ENCODE measurements around the gene CHD9.

The CHD9 gene

DNA sequence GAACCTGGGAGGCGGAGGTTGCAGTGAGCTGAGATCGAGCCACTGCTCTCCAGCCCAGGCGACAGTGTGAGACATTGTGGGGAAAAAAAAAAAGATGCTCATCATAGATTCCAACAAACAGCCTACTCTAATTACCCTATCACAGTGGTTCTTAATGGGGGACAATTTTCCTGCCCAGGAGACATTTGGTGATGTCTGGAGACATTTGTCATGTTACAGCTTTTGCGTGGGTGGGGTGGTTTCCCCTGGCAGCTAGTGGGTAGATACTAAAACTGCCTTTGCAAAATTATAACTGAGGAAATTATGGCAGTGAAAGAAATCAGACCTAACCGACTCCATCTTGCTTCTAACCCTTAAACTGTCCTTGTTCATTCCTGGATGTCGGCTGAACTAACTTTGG is 287.0 kb downstream of the CHD9 start:
- H3K27ac ChIP-seq (ENCODE audit: low read depth, low read length), result no peak overlapping the region
- WGBS, result 97% methylated on average over 5 of the region's 6 CpGs
- H3K4me3 ChIP-seq (ENCODE audit: low read length), result no peak overlapping the region

GRCh38 chr16:53355064-53355463 is 300.3 kb downstream of the CHD9 start:
- Histone ChIP-seq H3K27me3 (ENCODE audit: insufficient read depth, low read length) (no peaks in the 10 kb centered on the region), H3K4me3 (ENCODE audit: low read length) (no peak overlapping the region), H3K4me1 (ENCODE audit: insufficient read depth, low read length) (no peaks in the 10 kb centered on the region), H3K36me3 (ENCODE audit: insufficient read depth, low read length) (no peaks in the 10 kb centered on the region), H3K27ac (ENCODE audit: low read depth, low read length) (no peak overlapping the region), H3K9me3 (ENCODE audit: insufficient read depth, low read depth, low read length) (peaks cover 5% of the 10 kb centered on the region), H3K9ac (ENCODE audit: low read depth, low read length) (no peak overlapping the region)
- 96% methylated on average over 11 of the region's 11 CpGs for WGBS

More for the DNA sequence above, 287.0 kb downstream of the CHD9 start:
- Histone ChIP-seq H3K9ac (ENCODE audit: low read depth, low read length) (no peak overlapping the region), H3K9me3 (ENCODE audit: insufficient read depth, low read depth, low read length) (no peaks in the 10 kb centered on the region), H3K36me3 (ENCODE audit: insufficient read depth, low read length) (no peaks in the 10 kb centered on the region), H3K4me1 (ENCODE audit: insufficient read depth, low read length) (no peaks in the 10 kb centered on the region), H3K27me3 (ENCODE audit: insufficient read depth, low read length) (no peaks in the 10 kb centered on the region)

DNA sequence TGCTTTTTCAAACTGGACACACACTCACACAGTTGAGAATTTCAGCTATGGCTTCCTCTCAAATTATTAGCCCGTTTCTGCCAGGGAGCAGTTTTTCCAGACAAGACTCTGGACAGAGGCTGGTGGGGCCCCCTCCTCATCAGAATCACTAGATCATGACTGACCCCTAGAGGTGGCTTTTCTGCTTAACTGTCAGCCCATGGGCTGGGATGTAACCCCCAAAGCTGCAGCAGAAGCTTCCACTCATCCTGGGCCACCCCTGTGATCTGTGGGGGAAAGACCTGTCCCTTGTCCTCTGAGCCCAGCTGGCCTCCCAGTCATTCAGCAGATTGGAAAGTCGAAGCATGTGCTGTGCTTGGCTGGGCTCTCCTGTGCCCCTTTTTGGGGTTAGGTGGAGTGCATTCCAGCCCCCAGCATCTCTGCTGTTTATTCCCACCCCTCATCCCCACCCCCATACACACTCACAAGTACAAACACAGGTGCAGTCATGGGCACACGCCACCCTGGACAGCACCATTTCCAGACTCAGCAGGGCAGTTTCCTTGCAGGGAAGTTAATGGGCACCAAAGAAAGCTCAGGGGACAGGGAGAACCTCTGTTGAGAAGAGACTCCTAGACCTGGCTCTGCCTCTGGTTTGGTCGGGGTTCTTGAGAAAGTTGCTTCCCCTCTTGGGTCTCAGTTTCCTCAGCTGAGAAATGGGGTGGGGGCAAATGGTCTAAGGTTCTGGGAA is 301.9 kb downstream of the CHD9 start:
- no peaks in the 10 kb centered on the region for H3K27me3 ChIP-seq (ENCODE audit: insufficient read depth, low read length)
- 77% methylated on average over 4 of the region's 4 CpGs for WGBS
- no peaks in the 10 kb centered on the region for H3K4me1 ChIP-seq (ENCODE audit: insufficient read depth, low read length)
- no peak overlapping the region for H3K27ac ChIP-seq (ENCODE audit: low read depth, low read length)
- no peak overlapping the region for H3K4me3 ChIP-seq (ENCODE audit: low read length)
- no peak overlapping the region for H3K9ac ChIP-seq (ENCODE audit: low read depth, low read length)
- no peaks in the 10 kb centered on the region for H3K9me3 ChIP-seq (ENCODE audit: insufficient read depth, low read depth, low read length)
- no peaks in the 10 kb centered on the region for H3K36me3 ChIP-seq (ENCODE audit: insufficient read depth, low read length)

DNA sequence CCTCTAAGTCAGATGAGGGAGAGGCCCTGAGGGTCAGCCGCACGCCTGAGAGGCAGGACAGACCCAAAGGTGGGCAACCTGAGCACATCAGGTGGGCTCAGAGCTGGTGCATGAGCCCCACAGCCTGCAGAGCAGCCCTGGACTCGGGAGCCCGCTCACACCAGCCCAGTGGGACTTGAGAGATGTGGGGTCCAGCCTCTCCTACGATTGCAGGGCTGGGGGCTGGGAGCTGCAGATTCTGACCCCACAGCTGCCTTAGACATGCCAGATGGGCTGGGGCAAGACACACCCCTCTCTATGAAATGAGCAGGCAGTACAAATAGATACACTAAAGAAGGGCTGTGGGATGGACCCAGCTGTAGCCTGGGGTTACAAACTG is 302.4 kb downstream of the CHD9 start:
- Histone ChIP-seq H3K27me3 (ENCODE audit: insufficient read depth, low read length) (no peaks in the 10 kb centered on the region), H3K27ac (ENCODE audit: low read depth, low read length) (no peak overlapping the region), H3K4me3 (ENCODE audit: low read length) (no peak overlapping the region), H3K4me1 (ENCODE audit: insufficient read depth, low read length) (no peaks in the 10 kb centered on the region), H3K9me3 (ENCODE audit: insufficient read depth, low read depth, low read length) (no peaks in the 10 kb centered on the region), H3K9ac (ENCODE audit: low read depth, low read length) (no peak overlapping the region), H3K36me3 (ENCODE audit: insufficient read depth, low read length) (no peaks in the 10 kb centered on the region)
- 93% methylated on average over 5 of the region's 5 CpGs for WGBS

DNA sequence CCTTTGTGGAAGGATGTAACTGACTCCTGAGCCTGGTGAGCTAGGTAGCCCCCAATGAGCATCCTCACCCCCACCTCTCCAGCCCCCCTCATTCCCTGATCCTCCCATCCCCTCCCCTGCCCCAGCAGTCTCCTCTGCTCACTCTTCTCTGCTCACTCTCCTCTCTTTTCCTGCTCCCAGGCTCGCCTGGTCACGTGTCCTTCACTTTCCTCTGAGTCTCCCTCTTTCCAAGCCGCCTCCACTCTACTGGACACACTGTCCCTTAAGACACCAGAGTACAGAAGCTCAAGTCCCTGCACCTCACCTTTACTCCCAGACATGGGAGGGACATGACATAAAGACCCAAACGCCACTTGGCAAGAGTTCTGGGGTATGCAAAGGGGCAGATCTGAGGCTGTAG is 303.2 kb downstream of the CHD9 start:
- H3K36me3 ChIP-seq (ENCODE audit: insufficient read depth, low read length), result no peaks in the 10 kb centered on the region
- 90% methylated on average over 4 of the region's 4 CpGs for WGBS
- no peak overlapping the region for H3K9ac ChIP-seq (ENCODE audit: low read depth, low read length)
- no peak overlapping the region for H3K27ac ChIP-seq (ENCODE audit: low read depth, low read length)
- H3K27me3 ChIP-seq (ENCODE audit: insufficient read depth, low read length), result no peaks in the 10 kb centered on the region
- H3K4me1 ChIP-seq (ENCODE audit: insufficient read depth, low read length), result no peaks in the 10 kb centered on the region
- no peaks in the 10 kb centered on the region for H3K9me3 ChIP-seq (ENCODE audit: insufficient read depth, low read depth, low read length)
- no peak overlapping the region for H3K4me3 ChIP-seq (ENCODE audit: low read length)

GRCh38 chr16:53358884-53359283 is 304.1 kb downstream of the CHD9 start:
- Histone ChIP-seq H3K9me3 (ENCODE audit: insufficient read depth, low read depth, low read length) (no peaks in the 10 kb centered on the region), H3K4me1 (ENCODE audit: insufficient read depth, low read length) (no peaks in the 10 kb centered on the region), H3K36me3 (ENCODE audit: insufficient read depth, low read length) (no peaks in the 10 kb centered on the region), H3K4me3 (ENCODE audit: low read length) (no peak overlapping the region), H3K27me3 (ENCODE audit: insufficient read depth, low read length) (no peaks in the 10 kb centered on the region), H3K9ac (ENCODE audit: low read depth, low read length) (no peak overlapping the region), H3K27ac (ENCODE audit: low read depth, low read length) (no peak overlapping the region)
- WGBS, result 88% methylated on average over 9 of the region's 9 CpGs

- Histone ChIP-seq H3K27me3 (ENCODE audit: insufficient read depth, low read length) (peaks cover 43% of the 10 kb centered on the region), H3K27ac (ENCODE audit: low read depth, low read length) (no peak overlapping the region), H3K9ac (ENCODE audit: low read depth, low read length) (no peak overlapping the region), H3K36me3 (ENCODE audit: insufficient read depth, low read length) (no peaks in the 10 kb centered on the region), H3K4me3 (ENCODE audit: low read length) (no peak overlapping the region), H3K4me1 (ENCODE audit: insufficient read depth, low read length) (no peaks in the 10 kb centered on the region), H3K9me3 (ENCODE audit: insufficient read depth, low read depth, low read length) (no peaks in the 10 kb centered on the region)
- WGBS, result no CpG with 5 or more reads among the region's 1 CpG
Observed at GRCh38 chr16:53369921-53370320, 315.1 kb downstream of the CHD9 start.

DNA sequence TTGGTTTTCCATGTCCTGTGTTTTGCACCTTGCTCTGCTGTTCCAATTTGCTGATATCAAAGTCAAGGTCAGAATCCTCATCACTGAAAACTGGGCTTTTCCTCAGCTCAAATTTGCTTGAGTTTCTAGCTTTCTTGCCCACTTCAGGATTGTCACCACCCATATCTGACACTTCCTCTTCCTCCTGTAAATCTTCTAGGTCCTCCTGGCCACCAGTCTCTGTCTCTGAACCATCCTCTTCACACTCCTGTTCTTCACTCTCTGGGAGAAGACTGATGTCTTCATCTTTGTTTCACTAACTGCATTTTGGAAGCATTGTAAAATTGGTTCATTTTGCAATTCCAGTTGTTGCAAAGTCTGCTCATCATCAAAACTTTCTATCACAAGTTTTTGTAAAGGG is 316.0 kb downstream of the CHD9 start:
- Histone ChIP-seq H3K27me3 (ENCODE audit: insufficient read depth, low read length) (peaks cover 43% of the 10 kb centered on the region), H3K9ac (ENCODE audit: low read depth, low read length) (no peak overlapping the region), H3K9me3 (ENCODE audit: insufficient read depth, low read depth, low read length) (no peaks in the 10 kb centered on the region), H3K36me3 (ENCODE audit: insufficient read depth, low read length) (no peaks in the 10 kb centered on the region), H3K27ac (ENCODE audit: low read depth, low read length) (no peak overlapping the region), H3K4me1 (ENCODE audit: insufficient read depth, low read length) (no peaks in the 10 kb centered on the region), H3K4me3 (ENCODE audit: low read length) (no peak overlapping the region)

DNA sequence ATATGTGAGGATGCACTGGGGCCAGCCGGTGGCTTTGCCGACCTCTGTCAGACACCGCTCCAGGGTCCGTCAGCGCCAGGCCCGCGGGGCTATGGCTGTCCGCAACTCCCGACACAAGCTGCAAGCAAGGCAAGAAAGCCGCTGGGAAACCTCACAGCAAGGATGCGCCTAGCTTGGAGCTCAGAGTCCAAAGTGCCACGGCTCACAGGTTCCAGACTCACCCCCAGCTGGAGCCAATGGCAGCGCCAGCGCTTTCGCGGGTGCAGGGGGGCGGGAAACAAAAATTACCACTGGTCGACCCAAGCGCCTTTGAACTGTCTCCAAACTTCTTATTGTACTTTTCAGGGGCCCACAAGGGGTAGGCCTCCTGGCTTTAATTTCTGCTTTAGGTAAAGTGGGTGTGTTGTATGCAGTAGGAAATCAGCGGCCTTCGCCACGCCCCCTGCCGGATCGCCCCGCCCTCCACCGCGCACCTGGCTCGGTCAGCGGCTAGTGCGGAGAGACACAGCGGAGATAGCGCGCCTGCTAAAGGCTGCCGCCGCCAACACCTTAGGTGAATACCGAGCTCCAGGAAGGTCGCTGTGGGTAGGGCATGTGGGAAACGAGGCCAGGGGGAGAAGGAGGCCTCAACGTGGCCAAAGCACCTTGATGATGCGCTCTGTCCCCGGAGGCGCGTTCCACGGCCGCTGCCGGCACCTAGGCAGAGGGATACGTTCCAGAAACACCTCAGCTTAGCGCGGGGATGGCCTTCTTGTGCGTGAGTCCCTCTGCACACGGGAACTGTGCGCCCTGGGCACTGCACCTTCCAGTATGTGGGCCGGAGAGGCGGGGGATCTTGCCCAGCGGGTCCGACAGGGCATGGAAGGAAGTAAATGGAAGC is 318.4 kb downstream of the CHD9 start:
- H3K27me3 ChIP-seq (ENCODE audit: insufficient read depth, low read length), result peaks cover 43% of the 10 kb centered on the region
- no peaks in the 10 kb centered on the region for H3K36me3 ChIP-seq (ENCODE audit: insufficient read depth, low read length)
- peak overlapping the region; percentile 53 for H3K4me3 ChIP-seq (ENCODE audit: low read length)
- 72% methylated on average over 55 of the region's 56 CpGs for WGBS
- H3K27ac ChIP-seq (ENCODE audit: low read depth, low read length), result no peak overlapping the region
- no peak overlapping the region for H3K9ac ChIP-seq (ENCODE audit: low read depth, low read length)
- H3K9me3 ChIP-seq (ENCODE audit: insufficient read depth, low read depth, low read length), result no peaks in the 10 kb centered on the region
- no peaks in the 10 kb centered on the region for H3K4me1 ChIP-seq (ENCODE audit: insufficient read depth, low read length)

- WGBS, result 98% methylated on average over 5 of the region's 5 CpGs
- Histone ChIP-seq H3K4me1 (ENCODE audit: insufficient read depth, low read length) (no peaks in the 10 kb centered on the region), H3K27ac (ENCODE audit: low read depth, low read length) (no peak overlapping the region), H3K9me3 (ENCODE audit: insufficient read depth, low read depth, low read length) (no peaks in the 10 kb centered on the region), H3K36me3 (ENCODE audit: insufficient read depth, low read length) (no peaks in the 10 kb centered on the region), H3K4me3 (ENCODE audit: low read length) (no peak overlapping the region), H3K9ac (ENCODE audit: low read depth, low read length) (no peak overlapping the region), H3K27me3 (ENCODE audit: insufficient read depth, low read length) (peaks cover 40% of the 10 kb centered on the region)
Observed at GRCh38 chr16:53374800-53375199, 320.0 kb downstream of the CHD9 start.

DNA sequence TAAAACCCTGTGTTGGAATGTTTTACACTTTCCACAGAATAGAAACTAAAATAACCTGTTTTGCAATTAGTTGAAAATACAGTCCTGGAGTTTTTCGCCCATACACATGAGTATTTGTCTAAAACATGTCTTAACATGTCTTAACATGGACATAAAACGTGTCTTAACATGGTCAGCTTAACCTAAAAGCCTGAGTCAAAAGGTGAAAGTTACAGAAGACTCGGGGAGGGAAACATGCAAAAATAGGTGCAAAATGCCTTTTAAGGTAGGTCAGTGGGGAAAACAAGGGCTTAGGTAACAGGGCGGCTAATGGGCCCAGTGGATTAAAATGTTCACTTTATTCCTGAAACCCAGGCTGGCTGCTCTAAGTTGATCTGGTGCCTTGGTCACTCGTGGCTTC is 323.3 kb downstream of the CHD9 start:
- Histone ChIP-seq H3K27ac (ENCODE audit: low read depth, low read length) (no peak overlapping the region), H3K9me3 (ENCODE audit: insufficient read depth, low read depth, low read length) (peaks cover 8% of the 10 kb centered on the region; the same call in 1 of the 2 replicates), H3K4me3 (ENCODE audit: low read length) (no peak overlapping the region), H3K27me3 (ENCODE audit: insufficient read depth, low read length) (peaks cover 11% of the 10 kb centered on the region; the same call in 1 of the 2 replicates), H3K9ac (ENCODE audit: low read depth, low read length) (no peak overlapping the region), H3K36me3 (ENCODE audit: insufficient read depth, low read length) (no peaks in the 10 kb centered on the region), H3K4me1 (ENCODE audit: insufficient read depth, low read length) (no peaks in the 10 kb centered on the region)
- WGBS, result 39% methylated on average over 4 of the region's 5 CpGs
